Retina (tissue), 1 donor: ENCODE data around the gene CIBAR2.

Source experiments
- DNase-seq: peaks from one replicate; pipeline ENCODE4 v3.0.0-alpha.2; 2016

CIBAR2 gene

GRCh38 chr16:85112364-85112763, at the start of gene CIBAR2:
Gene CIBAR2 (minus strand): TSS chr16:85112472. CDS start chr16:85112352, 120 bp downstream.
- DNase-seq, result peak; percentile 87

- DNase-seq, result no peak
These were observed 47.1 kb upstream of the CIBAR2 start for GRCh38 chr16:85159179-85159980.

- no peak for DNase-seq
These were observed 46.5 kb upstream of the CIBAR2 start for GRCh38 chr16:85158743-85159178.

GRCh38 chr16:85157813-85158742, 45.8 kb upstream of the CIBAR2 start:
- DNase-seq, result peak; percentile 67

- DNase-seq, result no peak
These were observed 45.1 kb upstream of the CIBAR2 start for GRCh38 chr16:85157372-85157771.

- DNase-seq, result no peak
These were observed 44.6 kb upstream of the CIBAR2 start for GRCh38 chr16:85156869-85157268.

GRCh38 chr16:85156440-85156839, 44.2 kb upstream of the CIBAR2 start:
- DNase-seq, result no peak

GRCh38 chr16:85153656-85154091, 41.4 kb upstream of the CIBAR2 start:
- no peak for DNase-seq

- no peak for DNase-seq
These were observed 40.8 kb upstream of the CIBAR2 start for GRCh38 chr16:85153046-85153445.

GRCh38 chr16:85152414-85153030, 40.2 kb upstream of the CIBAR2 start:
- no peak for DNase-seq

- DNase-seq, result no peak
These were observed 39.5 kb upstream of the CIBAR2 start for GRCh38 chr16:85151603-85152413.

GRCh38 chr16:85151079-85151602, 38.9 kb upstream of the CIBAR2 start:
- no peak for DNase-seq

GRCh38 chr16:85150331-85150940, 38.2 kb upstream of the CIBAR2 start:
- no peak for DNase-seq

- DNase-seq, result no peak
These were observed 37.5 kb upstream of the CIBAR2 start for GRCh38 chr16:85149776-85150175.

GRCh38 chr16:85148931-85149330, 36.7 kb upstream of the CIBAR2 start:
- DNase-seq, result no peak

- DNase-seq, result no peak
These were observed 34.8 kb upstream of the CIBAR2 start for GRCh38 chr16:85146922-85147651.

GRCh38 chr16:85146532-85146797, 34.2 kb upstream of the CIBAR2 start:
- no peak for DNase-seq

GRCh38 chr16:85145734-85146531, 33.7 kb upstream of the CIBAR2 start:
- DNase-seq, result no peak

GRCh38 chr16:85145188-85145587, 32.9 kb upstream of the CIBAR2 start:
- no peak for DNase-seq
